Rectal smooth muscle tissue (tissue), 1 donor: ENCODE measurements around the gene CIB4.

Experiments
- H3K27ac ChIP-seq: one replicate; pipeline ENCODE4 v1.7.0; 2013; ENCODE audit warnings: low read depth, low read length, inconsistent platforms
- H3K27me3 ChIP-seq: one replicate; pipeline ENCODE4 v1.7.0; 2013; ENCODE audit warnings: low read length; ENCODE audit not compliant: control insufficient read depth, insufficient read depth
- H3K36me3 ChIP-seq: one replicate; pipeline ENCODE4 v1.7.0; 2013; ENCODE audit warnings: low read length; ENCODE audit not compliant: control insufficient read depth, insufficient read depth
- H3K4me1 ChIP-seq: one replicate; pipeline ENCODE4 v1.7.0; 2013; ENCODE audit warnings: low read length; ENCODE audit not compliant: control insufficient read depth, insufficient read depth
- H3K4me3 ChIP-seq: one replicate; pipeline ENCODE4 v1.7.0; 2013; ENCODE audit warnings: low read length
- H3K9ac ChIP-seq: one replicate; pipeline ENCODE4 v1.7.0; 2013; ENCODE audit warnings: low read length

CIB4 gene

GRCh38 chr2:26541401-26542193 is 99.6 kb downstream of the CIB4 start:
- no peaks in the 10 kb centered on the region for H3K4me1 ChIP-seq
- H3K27ac ChIP-seq, result no peak overlapping the region
- H3K27me3 ChIP-seq, result no peaks in the 10 kb centered on the region
- H3K36me3 ChIP-seq, result no peaks in the 10 kb centered on the region
- no peak overlapping the region for H3K9ac ChIP-seq
- H3K4me3 ChIP-seq, result no peak overlapping the region

- Histone ChIP-seq H3K36me3 (no peaks in the 10 kb centered on the region), H3K27ac (no peak overlapping the region), H3K9ac (no peak overlapping the region), H3K4me1 (no peaks in the 10 kb centered on the region), H3K27me3 (no peaks in the 10 kb centered on the region), H3K4me3 (no peak overlapping the region)
Measured at GRCh38 chr2:26540961-26541360, 100.2 kb downstream of the CIB4 start.

DNA sequence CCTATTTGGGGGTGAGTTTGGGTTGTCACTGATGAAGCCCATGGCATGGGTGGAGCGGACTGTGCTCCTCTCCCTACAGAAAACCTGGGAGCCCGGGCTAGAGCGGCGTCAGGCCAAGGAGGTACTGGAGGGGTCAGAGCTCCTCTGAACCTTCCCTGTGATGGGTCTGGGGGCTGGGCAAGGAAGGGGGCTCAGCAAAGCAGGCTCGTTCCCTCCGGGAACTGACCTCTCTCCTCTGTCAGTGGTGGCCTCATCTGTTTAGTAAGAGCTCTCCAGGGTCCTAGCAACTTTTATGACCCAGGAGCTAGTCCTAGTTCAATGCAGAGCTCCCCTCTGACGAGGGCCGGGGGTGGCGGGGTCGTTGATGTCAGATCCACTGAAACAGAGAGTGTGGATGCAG is 100.9 kb downstream of the CIB4 start:
- Histone ChIP-seq H3K27ac (no peak overlapping the region), H3K9ac (no peak overlapping the region), H3K4me1 (no peaks in the 10 kb centered on the region), H3K36me3 (no peaks in the 10 kb centered on the region), H3K27me3 (no peaks in the 10 kb centered on the region), H3K4me3 (no peak overlapping the region)

- Histone ChIP-seq H3K27me3 (no peaks in the 10 kb centered on the region), H3K4me1 (no peaks in the 10 kb centered on the region), H3K4me3 (no peak overlapping the region), H3K9ac (no peak overlapping the region), H3K27ac (no peak overlapping the region), H3K36me3 (no peaks in the 10 kb centered on the region)
Measured at GRCh38 chr2:26537826-26538475, 103.2 kb downstream of the CIB4 start.

DNA sequence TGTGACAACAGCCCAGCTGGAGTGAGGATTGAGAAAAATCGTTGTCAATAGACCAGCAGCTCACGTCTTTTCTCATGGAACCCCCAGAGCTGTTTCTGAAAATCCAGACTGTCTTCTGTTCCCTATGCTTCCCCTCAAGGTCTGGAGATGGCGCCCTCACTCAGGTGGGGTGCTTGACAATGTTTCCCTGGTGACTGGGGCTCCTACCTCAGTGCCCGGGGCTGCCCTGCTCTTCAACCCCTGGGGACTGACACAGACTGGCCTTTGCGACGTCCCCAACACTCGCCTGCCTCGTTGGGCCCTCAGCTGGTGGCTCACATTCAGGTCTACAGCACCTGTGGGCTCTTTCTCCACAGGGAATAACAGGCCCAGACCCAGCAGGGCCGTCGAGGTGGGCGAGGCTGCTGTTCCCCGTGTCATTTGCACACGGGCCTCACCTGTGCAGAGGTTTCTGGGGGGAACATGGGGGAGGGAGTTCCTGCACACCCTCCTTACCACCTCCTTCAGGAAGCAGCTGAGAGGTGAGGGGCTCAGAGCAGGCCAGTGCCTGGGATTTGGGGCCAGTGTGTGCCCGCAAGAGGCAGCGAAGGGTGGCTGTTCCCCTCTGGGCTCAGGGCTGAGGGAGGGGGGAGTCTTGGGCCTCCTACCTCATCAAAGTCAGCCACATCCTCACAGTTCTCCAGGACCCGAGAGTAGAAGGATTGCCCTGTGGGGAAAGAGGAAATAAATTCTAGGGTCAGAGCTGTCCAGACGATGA is 103.9 kb downstream of the CIB4 start:
- no peak overlapping the region for H3K4me3 ChIP-seq
- H3K27ac ChIP-seq, result no peak overlapping the region
- no peak overlapping the region for H3K9ac ChIP-seq
- H3K36me3 ChIP-seq, result no peaks in the 10 kb centered on the region
- no peaks in the 10 kb centered on the region for H3K4me1 ChIP-seq
- H3K27me3 ChIP-seq, result no peaks in the 10 kb centered on the region

DNA sequence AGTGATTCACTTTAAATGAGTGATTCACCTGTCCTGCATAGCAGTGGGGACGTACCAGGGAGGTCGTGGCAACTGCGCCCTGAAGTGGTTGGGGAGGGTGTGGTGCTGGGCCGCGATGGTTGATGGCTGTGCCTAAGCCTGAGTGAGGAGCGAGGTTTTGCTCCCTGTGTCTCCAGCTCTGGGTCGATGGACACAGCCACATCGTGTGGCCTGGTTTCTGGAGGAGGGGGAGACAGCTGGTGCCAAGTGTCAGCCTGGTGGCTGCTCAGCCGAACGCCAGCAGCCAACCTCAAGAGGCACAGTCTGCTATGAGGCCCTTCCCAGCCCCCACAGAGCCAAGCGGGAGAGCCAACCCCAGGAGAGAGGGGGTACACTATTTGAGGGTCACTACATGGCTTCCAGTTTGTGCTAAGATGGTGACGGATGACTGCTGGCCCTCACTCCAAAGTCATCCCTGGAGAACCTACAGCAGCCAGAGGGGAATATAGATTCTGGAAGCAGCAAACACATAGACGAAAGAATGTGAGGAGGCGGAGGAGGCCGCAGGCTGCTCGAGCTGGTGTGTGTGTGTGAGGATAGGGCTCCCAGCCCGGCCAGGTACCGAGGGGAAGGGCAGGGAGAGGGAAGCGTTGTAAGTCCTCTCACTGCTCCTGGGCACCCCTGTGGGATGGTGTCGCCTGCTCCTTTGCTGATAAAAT is 104.6 kb downstream of the CIB4 start:
- no peaks in the 10 kb centered on the region for H3K27me3 ChIP-seq
- H3K27ac ChIP-seq, result no peak overlapping the region
- no peaks in the 10 kb centered on the region for H3K4me1 ChIP-seq
- H3K4me3 ChIP-seq, result no peak overlapping the region
- no peaks in the 10 kb centered on the region for H3K36me3 ChIP-seq
- H3K9ac ChIP-seq, result no peak overlapping the region

DNA sequence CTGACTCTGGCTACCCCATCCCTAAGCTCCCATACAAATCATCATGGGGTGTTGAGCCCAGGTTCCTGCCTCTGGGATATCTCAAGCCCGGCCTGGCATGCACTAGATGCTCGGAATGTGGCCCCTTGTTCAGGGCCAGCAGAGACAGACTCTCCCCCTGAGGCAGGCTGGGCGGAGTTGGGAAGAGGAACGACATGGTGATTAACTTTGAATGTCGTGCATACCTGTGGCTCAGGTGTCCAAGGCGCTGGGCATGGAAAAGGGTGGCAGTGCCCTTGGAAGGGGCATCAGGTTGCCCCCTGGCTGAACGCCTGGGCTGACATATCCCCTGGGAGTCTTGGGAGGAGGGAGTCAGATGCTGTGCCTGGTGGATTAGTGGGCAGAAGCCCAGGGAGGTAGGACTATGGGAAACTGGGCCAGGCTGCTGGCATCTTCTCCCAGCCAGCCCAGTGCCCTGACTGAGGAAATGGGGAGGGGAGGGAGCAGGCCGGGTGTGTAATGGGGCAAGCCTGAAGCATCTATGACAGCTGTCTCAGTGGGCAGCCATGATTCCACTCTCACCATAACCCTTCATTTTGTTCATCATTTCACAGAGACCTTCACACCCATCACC is 105.4 kb downstream of the CIB4 start:
- Histone ChIP-seq H3K4me3 (no peak overlapping the region), H3K4me1 (no peaks in the 10 kb centered on the region), H3K27ac (no peak overlapping the region), H3K36me3 (no peaks in the 10 kb centered on the region), H3K9ac (no peak overlapping the region), H3K27me3 (no peaks in the 10 kb centered on the region)

GRCh38 chr2:26534865-26535662 is 106.1 kb downstream of the CIB4 start:
- H3K4me1 ChIP-seq, result no peaks in the 10 kb centered on the region
- H3K36me3 ChIP-seq, result no peaks in the 10 kb centered on the region
- H3K4me3 ChIP-seq, result no peak overlapping the region
- H3K27me3 ChIP-seq, result no peaks in the 10 kb centered on the region
- no peak overlapping the region for H3K9ac ChIP-seq
- H3K27ac ChIP-seq, result no peak overlapping the region

GRCh38 chr2:26534098-26534864 is 106.9 kb downstream of the CIB4 start:
- no peak overlapping the region for H3K9ac ChIP-seq
- H3K4me1 ChIP-seq, result no peaks in the 10 kb centered on the region
- H3K27me3 ChIP-seq, result no peaks in the 10 kb centered on the region
- no peak overlapping the region for H3K27ac ChIP-seq
- no peak overlapping the region for H3K4me3 ChIP-seq
- no peaks in the 10 kb centered on the region for H3K36me3 ChIP-seq

DNA sequence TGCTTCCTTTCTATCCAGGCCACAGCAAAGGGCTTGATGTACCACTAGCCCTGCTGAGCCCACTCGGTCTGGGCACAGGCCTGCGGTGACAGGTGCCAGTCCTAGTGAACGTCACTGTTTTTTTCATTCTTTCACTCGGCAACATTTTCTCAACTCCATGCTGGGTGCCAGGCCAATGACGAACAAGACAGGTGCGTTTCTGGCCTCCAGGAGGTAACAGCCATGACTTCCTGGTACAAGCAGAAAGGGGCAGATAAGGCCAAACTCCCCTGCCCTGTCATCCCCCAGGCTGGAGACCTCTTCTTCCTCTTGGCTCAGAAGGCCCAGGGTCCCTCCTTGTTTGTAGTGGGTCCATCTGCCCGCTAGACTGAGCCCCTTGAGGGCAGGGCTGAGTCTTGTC is 107.5 kb downstream of the CIB4 start:
- Histone ChIP-seq H3K4me1 (no peaks in the 10 kb centered on the region), H3K4me3 (no peak overlapping the region), H3K27ac (no peak overlapping the region), H3K9ac (no peak overlapping the region), H3K36me3 (no peaks in the 10 kb centered on the region), H3K27me3 (no peaks in the 10 kb centered on the region)
